HG03571 (cell line): ENCODE measurements around the gene FFAR4.

ENCODE experiments used
- ATAC-seq: cut with Tn5 transposase; IDR thresholded peaks from one replicate; pipeline ENCODE4 v1.9.1; 2021; ENCODE audit not compliant: unreplicated experiment

FFAR4 gene

GRCh38 chr10:93570383-93570782, 3.9 kb downstream of the FFAR4 start:
- ATAC-seq: no peak

- ATAC-seq: no peak
These were observed 6.1 kb downstream of the FFAR4 start for GRCh38 chr10:93572606-93573005.

GRCh38 chr10:93573051-93573909, 6.8 kb downstream of the FFAR4 start:
- no peak for ATAC-seq

GRCh38 chr10:93573924-93574323, 7.5 kb downstream of the FFAR4 start:
- no peak for ATAC-seq

- ATAC-seq: no peak
These were observed 10.4 kb downstream of the FFAR4 start for GRCh38 chr10:93576888-93577287.

- no peak for ATAC-seq
These were observed 11.1 kb downstream of the FFAR4 start for GRCh38 chr10:93577565-93577964.

GRCh38 chr10:93579089-93579488, 12.6 kb downstream of the FFAR4 start:
- no peak for ATAC-seq

GRCh38 chr10:93579985-93580711, 13.7 kb downstream of the FFAR4 start:
- ATAC-seq: no peak

- ATAC-seq: no peak
These were observed 14.4 kb downstream of the FFAR4 start for GRCh38 chr10:93580828-93581227.

- ATAC-seq: no peak
These were observed 18.0 kb downstream of the FFAR4 start for GRCh38 chr10:93584445-93584844.

- no peak for ATAC-seq
These were observed 23.4 kb downstream of the FFAR4 start for GRCh38 chr10:93589648-93590562.

GRCh38 chr10:93590638-93591037, 24.2 kb downstream of the FFAR4 start:
- ATAC-seq: no peak

GRCh38 chr10:93591065-93591808, 24.8 kb downstream of the FFAR4 start:
- no peak for ATAC-seq

GRCh38 chr10:93593254-93593653, 26.8 kb downstream of the FFAR4 start:
- no peak for ATAC-seq

- ATAC-seq: no peak
These were observed 27.3 kb downstream of the FFAR4 start for GRCh38 chr10:93593749-93594148.

- ATAC-seq: no peak
These were observed 28.1 kb downstream of the FFAR4 start for GRCh38 chr10:93594518-93594917.

GRCh38 chr10:93595378-93596161, 29.1 kb downstream of the FFAR4 start:
- no peak for ATAC-seq

GRCh38 chr10:93596539-93596938, 30.1 kb downstream of the FFAR4 start:
- ATAC-seq: no peak

- no peak for ATAC-seq
These were observed 30.7 kb downstream of the FFAR4 start for GRCh38 chr10:93597075-93597599.
